ENCODE results near the gene FREY1. TPM values are rescaled to one million over a fixed set of nuclear protein-coding genes. Genes with fewer than 3 reads are reported as not detected.
A peak's percentile ranks its signal among the peaks of the same experiment; 100 is the strongest.

FREY1 gene
- total and polyA plus RNA-seq, 2 donors (not counting 3 experiments of a cell fraction or from before 2014, with no cell fraction given), result 0.84 to 1.1 TPM

DNA sequence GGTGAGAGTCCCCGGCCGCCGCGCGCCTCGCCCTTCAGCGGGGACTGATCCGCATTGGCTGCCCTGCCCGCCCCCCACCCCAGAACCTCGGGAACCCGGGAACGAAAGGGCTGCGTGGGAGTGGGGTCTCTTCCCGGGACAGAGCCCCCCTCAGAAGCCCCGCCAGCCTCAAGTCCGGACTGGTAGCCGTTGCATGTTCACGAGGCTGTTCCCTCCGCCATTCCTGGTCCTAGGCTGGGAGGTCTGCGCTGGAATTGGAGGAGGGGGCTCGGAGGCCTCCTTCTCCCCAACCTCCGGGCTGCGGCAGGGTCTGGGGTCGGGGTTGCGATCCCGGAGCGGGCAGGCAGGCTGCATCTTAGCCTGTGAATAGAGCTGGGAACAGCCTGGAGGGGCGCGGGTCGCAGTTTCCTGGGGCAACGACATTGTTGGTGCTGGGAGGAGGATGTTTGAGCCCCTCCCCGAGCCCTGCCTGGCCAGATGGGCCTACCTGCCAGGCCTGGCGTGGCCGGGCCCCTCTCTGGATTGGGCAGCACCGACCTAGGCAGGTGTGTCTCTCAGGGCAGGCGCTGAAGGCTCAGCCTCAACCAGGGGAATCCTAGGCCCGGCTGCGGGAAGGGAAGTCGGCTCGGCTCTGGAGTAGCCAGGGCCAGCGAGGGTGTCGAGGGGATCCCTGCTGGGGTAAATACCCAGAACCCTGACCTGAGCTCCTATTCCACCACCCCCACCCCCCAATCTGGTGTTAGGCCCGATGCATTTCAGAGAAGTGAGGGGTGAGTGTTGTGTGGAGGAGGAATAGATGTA is 20.9 kb downstream of the FREY1 start:
- Histone ChIP-seq H3K4me3 (replicated peaks in 1 of 3; ENCODE audit: insufficient read depth in 1 of 3, low read depth in 1 of 3, low read length in 3 of 3) (peak overlapping the region in 2 of 3 experiments; percentile 22 to 30), H3K9me3 (replicated peaks; ENCODE audit: control insufficient read depth, insufficient read depth, low read length) (no peaks in the 10 kb centered on the region), H3K9ac (replicated peaks; ENCODE audit: extremely low read depth, insufficient read depth, low read length) (no peak overlapping the region), H3K36me3 (ENCODE audit: control insufficient read depth in 2 of 2, extremely low read depth in 1 of 2, insufficient read depth in 2 of 2, low read length in 2 of 2) (no peaks in the 10 kb centered on the region), H2AFZ (ENCODE audit: low read depth, low read length) (peak overlapping the region; percentile 25), H3K79me2 (ENCODE audit: control insufficient read depth, insufficient read depth, low read length) (no peaks in the 10 kb centered on the region), H3K9me1 (replicated peaks; ENCODE audit: control insufficient read depth, extremely low read depth, insufficient read depth, low read length) (no peaks in the 10 kb centered on the region), H4K20me1 (replicated peaks; ENCODE audit: control insufficient read depth, extremely low read depth, insufficient read depth, low read length) (no peaks in the 10 kb centered on the region), H3K27me3 (ENCODE audit: control insufficient read depth in 2 of 2, insufficient read depth in 2 of 2, low read length in 2 of 2) (peaks cover 2 to 5% of the 10 kb centered on the region in 2 experiments), H3K4me2 (ENCODE audit: insufficient read depth, low read length) (peak overlapping the region; percentile 28), H3K4me1 (ENCODE audit: control insufficient read depth, extremely low read depth, insufficient read depth, low read length) (no peaks in the 10 kb centered on the region), H3K27ac (ENCODE audit: insufficient read depth, low read depth, low read length) (no peak overlapping the region)
- ChIA-PET POLR2A (no interaction called here), CTCF (no interaction called here)
- no peak for FAIRE-seq
- BruUV-seq (replicated peaks), result no TSS peak
- intact Hi-C loops (cut with micrococcal nuclease) (no loop called here), dilution Hi-C loops (cut with MboI; ENCODE audit: extremely low pct_ligation_motif_present, low sequenced_read_pairs) (no loop called here)
- no peak for DNase-seq (ENCODE audit: low read depth, low spot score)
- TF ChIP-seq POLR2A (IDR thresholded peaks at IDR 0.05; ENCODE audit: low read depth, low read length), result no peak
- peak; percentile 61 for TF ChIP-seq EZH2 (IDR thresholded peaks at IDR 0.05; ENCODE audit: borderline replicate concordance, low read depth, low read length, severe bottlenecking)

DNA sequence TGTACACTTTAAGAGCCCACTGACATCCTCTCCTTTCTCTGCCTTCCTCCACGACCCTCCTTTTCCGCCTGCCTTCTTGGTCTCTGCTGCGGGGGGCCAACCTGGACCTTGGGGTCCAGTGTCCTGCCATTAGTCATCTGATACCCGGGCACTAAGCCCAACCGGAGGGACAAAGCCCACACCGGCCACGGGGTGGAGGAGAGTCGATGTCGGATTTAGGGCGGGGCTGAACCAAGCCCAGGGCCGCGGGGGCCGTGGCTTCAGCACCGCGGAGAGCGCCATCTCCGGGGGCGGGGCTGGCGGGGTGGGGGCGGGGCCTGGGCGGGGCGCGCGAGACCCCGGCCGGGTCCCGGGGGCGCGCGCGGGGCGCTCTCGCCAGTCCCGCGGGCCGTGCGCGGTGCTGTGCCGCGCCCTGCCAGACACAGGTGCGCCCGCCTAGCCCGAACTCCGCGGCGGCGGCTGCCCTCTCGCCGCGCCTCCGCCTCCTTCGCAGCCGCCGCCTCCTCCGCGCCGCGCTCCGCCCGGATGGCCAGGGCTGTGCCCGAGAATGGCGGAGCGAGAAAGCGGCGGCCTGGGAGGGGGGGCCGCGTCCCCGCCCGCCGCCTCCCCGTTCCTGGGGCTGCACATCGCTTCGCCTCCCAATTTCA is 21.7 kb downstream of the FREY1 start, which contains the start of gene MAPK8IP1:
Gene MAPK8IP1 (plus strand): TSS at position 378 of the 647 bp plus-strand sequence. CDS start 170 bp downstream, at position 548.
- Histone ChIP-seq H3K36me3 (ENCODE audit: control insufficient read depth in 2 of 2, extremely low read depth in 1 of 2, insufficient read depth in 2 of 2, low read length in 2 of 2) (no peaks in the 10 kb centered on the region), H3K79me2 (ENCODE audit: control insufficient read depth, insufficient read depth, low read length) (no peaks in the 10 kb centered on the region), H3K27ac (ENCODE audit: insufficient read depth, low read depth, low read length) (no peak within 1 kb of the TSS), H3K4me3 (replicated peaks in 1 of 3; ENCODE audit: insufficient read depth in 1 of 3, low read depth in 1 of 3, low read length in 3 of 3) (peak within 1 kb of the TSS in 2 of 3 experiments; percentile 22 to 30), H3K4me1 (ENCODE audit: control insufficient read depth, extremely low read depth, insufficient read depth, low read length) (no peaks in the 10 kb centered on the region), H2AFZ (ENCODE audit: low read depth, low read length) (peak within 1 kb of the TSS; percentile 25), H3K4me2 (ENCODE audit: insufficient read depth, low read length) (peak within 1 kb of the TSS; percentile 28), H3K27me3 (ENCODE audit: control insufficient read depth in 2 of 2, insufficient read depth in 2 of 2, low read length in 2 of 2) (peaks cover 2 to 5% of the 10 kb centered on the region in 2 experiments), H3K9ac (replicated peaks; ENCODE audit: extremely low read depth, insufficient read depth, low read length) (no peak within 1 kb of the TSS), H4K20me1 (replicated peaks; ENCODE audit: control insufficient read depth, extremely low read depth, insufficient read depth, low read length) (no peaks in the 10 kb centered on the region), H3K9me3 (replicated peaks; ENCODE audit: control insufficient read depth, insufficient read depth, low read length) (no peaks in the 10 kb centered on the region), H3K9me1 (replicated peaks; ENCODE audit: control insufficient read depth, extremely low read depth, insufficient read depth, low read length) (no peaks in the 10 kb centered on the region)
- ChIA-PET CTCF (no interaction called here), POLR2A (no interaction called here)
- no peak for FAIRE-seq
- TF ChIP-seq FOS (IDR thresholded peaks at IDR 0.05; ENCODE audit: borderline replicate concordance, insufficient read depth, low read length) (no peak), JUN (IDR thresholded peaks at IDR 0.05; ENCODE audit: borderline replicate concordance, insufficient read depth, insufficient read length, low read depth) (no peak), POLR2A (IDR thresholded peaks at IDR 0.05; ENCODE audit: low read depth, low read length) (no peak), POLR2AphosphoS5 (IDR thresholded peaks at IDR 0.05; ENCODE audit: insufficient read depth, low read depth, low read length) (no peak), MYC (IDR thresholded peaks at IDR 0.05; ENCODE audit: low read depth, low read length) (no peak), EZH2 (IDR thresholded peaks at IDR 0.05; ENCODE audit: borderline replicate concordance, low read depth, low read length, severe bottlenecking) (no peak), MAX (IDR thresholded peaks at IDR 0.05; ENCODE audit: insufficient read depth, insufficient read length) (no peak), GATA2 (IDR thresholded peaks at IDR 0.05; ENCODE audit: insufficient read depth, insufficient read length, low read depth, low read length) (no peak)
- TF ChIP-seq, protein P1, sequence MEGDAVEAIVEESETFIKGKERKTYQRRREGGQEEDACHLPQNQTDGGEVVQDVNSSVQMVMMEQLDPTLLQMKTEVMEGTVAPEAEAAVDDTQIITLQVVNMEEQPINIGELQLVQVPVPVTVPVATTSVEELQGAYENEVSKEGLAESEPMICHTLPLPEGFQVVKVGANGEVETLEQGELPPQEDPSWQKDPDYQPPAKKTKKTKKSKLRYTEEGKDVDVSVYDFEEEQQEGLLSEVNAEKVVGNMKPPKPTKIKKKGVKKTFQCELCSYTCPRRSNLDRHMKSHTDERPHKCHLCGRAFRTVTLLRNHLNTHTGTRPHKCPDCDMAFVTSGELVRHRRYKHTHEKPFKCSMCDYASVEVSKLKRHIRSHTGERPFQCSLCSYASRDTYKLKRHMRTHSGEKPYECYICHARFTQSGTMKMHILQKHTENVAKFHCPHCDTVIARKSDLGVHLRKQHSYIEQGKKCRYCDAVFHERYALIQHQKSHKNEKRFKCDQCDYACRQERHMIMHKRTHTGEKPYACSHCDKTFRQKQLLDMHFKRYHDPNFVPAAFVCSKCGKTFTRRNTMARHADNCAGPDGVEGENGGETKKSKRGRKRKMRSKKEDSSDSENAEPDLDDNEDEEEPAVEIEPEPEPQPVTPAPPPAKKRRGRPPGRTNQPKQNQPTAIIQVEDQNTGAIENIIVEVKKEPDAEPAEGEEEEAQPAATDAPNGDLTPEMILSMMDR (IDR thresholded peaks at IDR 0.05; ENCODE audit: extremely low read depth in 1 of 2, insufficient read depth in 1 of 2, low read depth in 1 of 2, low read length in 2 of 2), result no peak
- intact Hi-C loops (cut with micrococcal nuclease), result no loop called here
- dilution Hi-C loops (cut with MboI; ENCODE audit: extremely low pct_ligation_motif_present, low sequenced_read_pairs), result no loop called here
- no TSS peak for BruUV-seq (replicated peaks)
- peak; percentile 16 for DNase-seq (ENCODE audit: low read depth, low spot score)
